NCI-H69 (cell line): ENCODE data around the gene HRH4.
A peak's percentile ranks its signal among the peaks of the same experiment; 100 is the strongest.

Source experiments
- DNase-seq: peaks from one replicate; lab custom pipeline; 2025; lab: John Stamatoyannopoulos, UW

The HRH4 gene, protein sequence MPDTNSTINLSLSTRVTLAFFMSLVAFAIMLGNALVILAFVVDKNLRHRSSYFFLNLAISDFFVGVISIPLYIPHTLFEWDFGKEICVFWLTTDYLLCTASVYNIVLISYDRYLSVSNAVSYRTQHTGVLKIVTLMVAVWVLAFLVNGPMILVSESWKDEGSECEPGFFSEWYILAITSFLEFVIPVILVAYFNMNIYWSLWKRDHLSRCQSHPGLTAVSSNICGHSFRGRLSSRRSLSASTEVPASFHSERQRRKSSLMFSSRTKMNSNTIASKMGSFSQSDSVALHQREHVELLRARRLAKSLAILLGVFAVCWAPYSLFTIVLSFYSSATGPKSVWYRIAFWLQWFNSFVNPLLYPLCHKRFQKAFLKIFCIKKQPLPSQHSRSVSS

DNA sequence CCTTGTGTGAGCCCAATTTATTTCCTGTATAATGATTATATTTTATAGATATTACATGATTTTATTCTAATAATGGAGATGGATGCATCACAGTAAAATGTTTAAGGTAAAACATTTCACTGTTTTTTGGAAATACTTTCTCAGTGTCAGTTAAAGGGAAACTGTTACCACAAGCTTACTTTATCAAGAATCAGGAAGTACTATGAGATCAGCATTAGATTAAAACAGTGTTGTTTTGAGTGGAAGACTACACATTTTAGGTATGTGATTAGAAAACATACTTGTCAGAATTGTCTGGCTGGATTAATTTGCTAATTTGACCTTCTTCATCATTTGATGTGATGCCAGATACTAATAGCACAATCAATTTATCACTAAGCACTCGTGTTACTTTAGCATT is at the start of gene HRH4:
HRH4 (plus strand) TSS at position 250 of the 400 bp plus-strand sequence; CDS start at position 342, 92 bp downstream.
- no peak for DNase-seq

DNA sequence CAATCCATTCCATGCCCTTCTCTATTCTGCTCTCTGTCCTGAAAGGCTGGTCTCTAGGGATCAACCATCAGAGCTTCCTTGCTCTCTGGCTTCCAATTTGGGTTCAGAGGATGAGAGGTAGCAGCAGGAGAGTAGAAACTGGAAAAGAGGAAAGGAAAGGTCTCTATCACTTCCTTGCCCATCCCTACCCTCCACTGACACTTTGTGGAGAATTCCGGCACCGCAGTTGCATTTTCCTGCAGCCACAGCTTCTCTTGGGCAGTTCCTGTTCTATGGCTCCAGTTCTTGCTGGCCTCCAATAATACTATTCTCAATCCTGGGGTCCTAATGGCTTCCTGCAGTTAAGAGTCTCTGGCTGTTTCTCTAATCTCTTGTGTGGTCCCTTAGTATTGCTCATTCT is 47.3 kb upstream of the HRH4 start:
- peak; percentile 77 for DNase-seq

DNA sequence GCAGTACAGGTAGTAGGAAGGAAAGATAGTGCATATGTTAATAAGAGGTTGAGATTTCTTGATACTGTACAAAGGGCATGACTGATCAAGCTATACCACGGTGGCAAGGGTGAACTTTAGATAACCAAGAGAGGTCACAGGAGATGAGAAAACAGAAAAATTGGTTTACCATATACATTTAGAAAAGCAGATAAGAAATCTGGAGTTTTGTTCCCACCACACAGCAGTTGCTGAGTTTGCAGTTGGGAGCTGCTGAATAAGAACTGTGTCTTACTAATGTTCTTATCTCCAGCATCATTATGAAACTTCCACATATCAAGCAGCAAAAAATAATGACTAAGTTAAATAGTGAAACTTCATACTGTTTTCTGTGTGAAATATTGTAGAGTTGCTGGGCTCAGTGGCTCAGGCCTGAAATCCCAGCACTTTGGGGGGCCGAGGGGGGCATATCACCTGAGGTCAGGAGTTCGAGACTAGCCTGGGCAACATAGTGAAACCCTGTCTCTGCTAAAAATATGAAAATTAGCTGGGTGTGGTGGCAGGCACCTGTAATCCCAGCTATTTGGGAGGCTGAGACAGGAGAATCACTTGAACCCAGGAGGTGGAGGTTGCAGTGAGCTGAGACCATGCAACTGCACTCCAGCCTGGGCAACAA is 46.0 kb upstream of the HRH4 start:
- DNase-seq: no peak

DNA sequence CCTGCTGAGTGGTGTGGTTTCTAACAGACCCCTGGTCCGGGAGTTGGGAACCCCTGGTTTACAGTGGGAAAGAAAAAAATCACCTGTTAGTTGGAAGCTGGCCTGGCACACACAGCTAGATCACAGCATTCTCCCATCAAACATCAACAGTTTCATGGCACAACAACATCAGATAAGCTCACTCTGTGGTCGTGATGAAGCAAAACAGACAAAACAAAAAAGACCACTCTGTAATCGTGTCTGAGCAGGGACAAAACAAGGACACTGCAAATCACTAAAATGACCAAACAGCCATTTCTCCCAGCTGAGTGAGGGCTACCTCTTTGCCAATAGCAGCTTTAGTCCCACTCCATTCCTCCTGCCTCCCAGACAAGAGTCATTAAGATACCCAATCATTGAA is 43.0 kb upstream of the HRH4 start:
- DNase-seq: no peak

DNA sequence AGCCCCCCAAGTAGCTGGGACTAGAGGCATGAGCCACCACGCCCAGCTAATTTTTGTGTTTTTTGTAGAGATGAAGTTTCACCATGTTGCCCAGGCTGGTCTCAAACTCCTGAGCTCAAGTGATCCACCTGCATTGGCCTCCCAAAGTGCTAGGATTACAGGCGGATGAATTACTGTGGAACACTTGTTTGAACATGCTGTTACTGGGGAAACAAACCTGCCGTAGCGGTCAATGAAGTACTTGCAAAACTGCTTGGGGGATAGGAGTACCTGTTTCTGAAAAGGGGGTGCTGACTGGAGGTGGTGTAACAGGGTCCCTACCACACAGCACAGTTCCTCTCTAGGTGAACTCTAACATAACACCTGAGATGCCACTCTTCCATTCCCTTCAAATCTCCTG is 39.9 kb upstream of the HRH4 start:
- no peak for DNase-seq

DNA sequence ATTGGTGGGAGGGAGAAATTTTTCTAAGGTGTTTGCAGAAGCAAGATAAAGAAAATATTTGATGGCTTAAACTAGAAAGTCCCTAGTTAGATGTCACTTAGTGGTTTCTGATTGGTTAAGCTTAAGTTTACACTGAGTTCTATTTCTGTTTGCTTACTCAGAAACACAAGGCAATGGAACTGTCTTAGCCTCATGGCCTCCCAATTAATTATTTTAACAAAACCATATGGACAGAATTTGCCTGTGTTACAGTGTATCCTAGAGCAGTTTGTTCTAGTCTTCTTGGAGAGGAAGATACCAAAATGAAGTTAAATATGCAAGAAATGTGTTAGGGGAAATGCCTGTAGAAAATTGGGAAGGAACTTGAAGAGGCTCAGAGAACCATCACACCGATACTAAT is 38.6 kb upstream of the HRH4 start:
- peak; percentile 57 for DNase-seq

DNA sequence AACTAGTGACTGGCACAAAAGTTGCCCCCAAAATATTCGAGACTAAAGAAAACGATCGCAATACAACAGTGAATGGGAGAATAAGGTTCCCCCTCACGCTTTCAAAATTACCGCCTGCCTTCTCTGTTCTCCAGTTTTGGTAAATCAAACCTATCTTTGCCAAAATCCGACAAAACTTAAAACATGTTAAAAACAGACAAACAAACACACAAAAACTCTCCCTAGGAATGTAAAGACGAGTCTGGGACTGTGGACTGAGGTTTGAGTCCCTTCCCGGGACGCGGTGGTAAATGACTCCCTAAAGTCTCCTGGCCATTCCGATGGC is 34.4 kb upstream of the HRH4 start:
- DNase-seq: no peak

DNA sequence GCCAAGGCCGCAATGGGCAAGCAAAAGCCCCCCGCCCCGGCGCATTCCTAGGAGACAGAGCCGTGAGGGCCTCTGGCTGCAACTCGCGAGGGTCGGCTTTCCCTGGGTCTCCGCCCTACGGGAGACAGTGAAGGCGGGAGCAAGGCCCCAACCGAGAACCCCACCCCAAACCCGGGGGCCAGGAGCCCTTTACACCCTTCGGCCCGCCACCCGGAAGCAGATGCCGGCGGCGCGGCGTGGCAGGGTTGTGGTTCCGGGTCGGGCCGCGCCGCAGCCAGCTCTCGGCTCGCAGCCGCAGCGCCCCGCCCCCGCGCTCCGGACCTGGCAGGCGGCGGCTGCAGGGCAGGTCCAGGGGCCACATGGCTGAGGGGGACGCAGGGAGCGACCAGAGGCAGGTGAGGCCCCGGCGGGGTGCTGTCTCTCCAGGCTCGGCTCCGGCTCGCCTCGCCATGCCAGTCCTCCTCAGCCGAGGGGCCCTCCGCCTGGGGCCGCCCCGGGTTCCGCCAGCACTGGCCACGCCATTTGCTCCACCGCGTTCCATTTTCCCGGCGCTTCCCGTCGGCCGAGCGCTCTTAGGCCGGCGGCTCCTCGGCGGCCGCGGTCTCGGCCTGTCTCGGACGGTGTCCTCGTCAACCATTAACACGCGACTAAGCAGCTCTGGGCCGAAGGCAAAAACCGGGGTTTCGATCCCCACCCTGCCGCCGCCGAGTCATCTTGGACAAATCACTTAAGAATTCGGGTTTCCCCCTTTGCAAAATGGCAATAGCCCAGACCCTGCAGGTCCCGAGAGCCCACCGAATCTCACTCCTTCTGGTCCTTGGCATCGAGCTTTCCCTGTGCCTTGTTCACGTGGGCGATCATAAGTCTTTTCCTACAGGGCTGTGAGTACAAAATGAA is 33.8 kb upstream of the HRH4 start, which contains the start of gene IMPACT:
IMPACT (plus strand) TSS at position 273 of the 897 bp plus-strand sequence; CDS start at position 360, 87 bp downstream.
- DNase-seq: peak; percentile 99

DNA sequence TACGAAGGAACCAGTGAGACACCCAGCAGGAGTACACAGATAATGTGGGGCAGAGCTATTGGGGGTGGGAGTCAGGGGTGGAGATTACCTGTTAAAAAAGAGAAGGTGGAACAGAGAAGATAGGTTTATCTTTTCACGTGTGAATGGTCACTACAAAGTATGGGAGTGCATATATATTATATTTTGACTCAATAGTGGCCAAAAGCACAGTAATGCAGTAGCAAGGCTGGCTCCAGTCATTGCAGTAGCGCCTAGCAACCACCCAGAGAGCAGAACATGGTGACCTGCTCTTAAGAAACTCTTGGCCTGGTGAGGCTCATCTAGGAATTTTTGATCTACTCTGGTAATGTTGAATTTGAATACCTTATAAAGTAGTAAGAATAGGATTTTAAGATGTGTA is 33.0 kb upstream of the HRH4 start:
- peak; percentile 81 for DNase-seq

DNA sequence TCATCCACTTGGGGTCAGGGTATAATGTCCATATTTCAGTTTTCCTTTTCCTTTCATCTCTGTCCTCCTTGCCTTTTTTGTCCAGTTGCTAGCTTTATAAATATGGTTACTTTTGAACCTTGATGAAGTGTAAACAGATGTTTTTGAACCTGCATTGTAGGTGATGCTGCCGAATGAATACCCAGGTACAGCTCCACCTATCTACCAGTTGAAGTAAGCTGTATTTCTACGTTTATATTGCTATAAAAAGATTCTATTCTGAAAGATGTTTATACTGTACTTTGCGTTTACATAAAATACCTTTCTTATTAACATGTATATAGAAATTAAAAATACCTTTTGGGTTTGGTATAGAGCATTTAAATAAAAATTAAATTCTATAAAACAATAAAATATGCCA is 31.7 kb upstream of the HRH4 start:
- DNase-seq: peak; percentile 60

DNA sequence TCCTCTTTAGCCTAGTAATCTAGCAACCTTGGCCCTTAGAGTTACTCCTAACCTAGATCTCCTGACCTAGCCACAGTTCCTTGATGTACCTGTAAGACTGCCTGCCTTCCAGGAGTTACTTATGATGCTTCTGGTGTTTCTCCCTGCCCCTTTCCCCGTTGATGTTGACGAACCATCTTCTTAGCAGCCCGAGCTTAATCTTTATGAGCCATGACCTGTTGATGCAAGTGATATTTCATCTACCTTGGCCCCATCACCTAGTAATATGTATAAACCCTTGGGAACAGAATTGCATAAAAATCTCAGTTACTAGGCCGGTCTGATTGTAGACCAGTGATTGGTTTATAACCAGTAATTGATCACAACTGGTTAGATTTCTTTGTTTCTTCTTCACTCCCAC is 31.2 kb upstream of the HRH4 start:
- DNase-seq: peak; percentile 51

DNA sequence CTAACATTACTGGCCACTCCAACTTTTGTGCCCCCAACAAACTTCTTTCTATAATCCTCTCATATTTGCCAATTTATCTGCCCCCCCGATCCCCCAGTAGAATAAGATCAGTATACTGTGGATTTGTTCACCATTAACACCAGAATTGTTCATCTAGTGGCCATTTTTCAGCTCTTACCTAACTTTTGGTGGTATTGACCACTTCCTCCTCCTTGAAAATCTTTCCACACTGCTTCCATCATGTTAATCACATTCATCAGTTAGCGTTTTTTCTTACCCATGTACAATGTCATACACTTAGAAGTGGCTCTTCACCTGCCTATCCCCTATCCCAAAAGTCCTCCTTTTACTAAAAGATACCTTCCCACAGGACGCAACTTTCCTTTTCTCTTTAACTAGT is 27.8 kb upstream of the HRH4 start:
- no peak for DNase-seq

DNA sequence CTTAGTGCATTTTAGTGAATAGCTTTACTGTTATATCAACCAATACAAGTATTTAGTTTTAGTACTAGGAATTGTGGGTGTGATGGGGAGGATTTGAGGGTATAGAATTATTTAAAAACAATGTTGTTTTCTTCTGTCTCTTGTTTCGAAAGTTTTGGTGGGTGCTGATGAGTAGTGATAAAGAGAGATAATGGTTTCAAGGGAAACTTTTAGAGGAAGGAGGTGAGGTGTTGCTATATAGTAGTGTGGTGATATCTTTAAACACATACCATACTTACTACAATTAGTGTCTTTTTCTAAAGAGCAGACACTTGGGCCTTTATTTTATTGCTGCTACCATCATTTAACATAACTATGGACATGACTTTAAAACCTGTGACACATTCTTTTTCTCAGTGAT is 23.5 kb upstream of the HRH4 start:
- no peak for DNase-seq

DNA sequence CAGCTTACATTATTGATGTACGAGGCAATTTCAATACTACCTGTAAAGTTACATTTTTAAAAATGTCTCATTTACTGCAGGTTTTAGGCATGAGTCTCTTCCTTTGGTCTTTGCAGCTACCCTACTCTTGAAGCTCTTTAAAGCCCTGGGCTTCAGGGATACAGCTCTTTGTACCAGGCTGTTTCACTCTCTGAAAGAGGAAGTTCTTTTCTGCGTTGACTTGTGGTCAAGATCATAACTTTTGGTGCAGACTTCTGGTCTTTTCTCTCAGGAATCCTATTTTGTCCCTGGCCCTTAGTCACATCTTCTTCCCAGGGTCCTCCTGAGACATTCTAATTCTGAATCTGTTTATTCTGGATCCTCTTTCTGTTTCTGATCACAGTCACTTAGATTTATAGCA is 16.6 kb upstream of the HRH4 start:
- DNase-seq: no peak

DNA sequence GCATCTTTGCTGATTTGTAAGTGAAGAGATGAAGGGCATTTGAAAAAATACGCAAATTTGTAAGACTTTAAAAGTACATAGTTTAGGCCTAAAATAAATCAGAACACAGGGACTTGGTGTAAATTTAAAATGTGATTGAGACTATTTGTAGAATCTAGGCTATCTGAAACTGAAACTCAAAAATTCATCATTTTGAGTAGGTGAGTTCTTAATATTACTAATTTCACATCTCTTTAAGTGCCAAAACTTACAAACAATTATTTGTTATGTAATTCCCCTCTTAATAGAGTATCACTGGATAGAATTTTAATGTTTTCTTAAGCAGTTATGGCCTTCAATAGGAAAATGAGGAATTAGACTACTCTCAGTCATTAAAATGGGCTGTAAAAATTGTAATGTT is 14.0 kb upstream of the HRH4 start:
- no peak for DNase-seq

DNA sequence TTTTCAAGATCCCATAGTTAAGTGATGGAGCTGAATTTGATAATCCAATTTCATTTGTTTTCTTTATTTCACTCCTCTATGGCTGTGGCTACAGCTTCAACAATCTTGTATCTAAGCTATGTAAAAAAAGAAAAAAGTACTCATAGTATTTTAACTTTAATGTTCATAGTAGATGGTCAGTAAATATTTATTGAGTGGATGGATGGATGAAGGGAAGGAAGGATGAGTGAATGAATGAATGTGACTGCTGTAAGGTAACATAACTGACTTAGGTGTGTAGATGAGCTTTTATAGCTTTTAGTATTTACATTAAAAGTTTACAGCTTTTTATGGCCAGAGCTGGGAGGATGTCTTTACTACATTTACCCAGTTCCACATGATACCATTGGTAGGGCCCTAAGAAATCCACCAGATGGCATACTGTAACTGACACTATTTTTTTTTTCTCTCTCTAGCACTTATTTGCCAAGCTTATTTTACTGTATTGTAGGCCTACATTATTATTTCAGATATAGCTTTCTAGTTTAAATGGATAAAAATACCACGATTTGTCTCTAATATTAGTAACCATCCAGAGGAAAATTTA is 13.4 kb upstream of the HRH4 start:
- DNase-seq: peak; percentile 30

DNA sequence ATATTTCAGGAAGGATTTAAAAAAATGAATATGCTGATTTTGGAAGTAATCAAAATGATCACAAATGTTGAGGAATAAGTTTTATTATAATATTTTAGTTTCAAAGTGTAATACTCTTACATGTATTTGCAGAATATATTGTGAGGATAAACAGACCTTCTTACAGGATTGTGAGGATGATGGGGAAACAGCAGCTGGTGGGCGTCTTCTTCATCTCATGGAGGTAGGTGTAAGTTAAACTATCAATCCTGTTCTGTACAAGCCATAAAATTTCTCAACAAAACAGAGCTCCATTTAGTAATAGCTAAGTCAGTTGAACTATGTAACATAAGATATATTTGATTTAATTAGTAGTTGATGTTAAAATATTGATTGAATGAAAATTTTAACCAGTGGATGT is 12.5 kb upstream of the HRH4 start:
- DNase-seq: no peak

DNA sequence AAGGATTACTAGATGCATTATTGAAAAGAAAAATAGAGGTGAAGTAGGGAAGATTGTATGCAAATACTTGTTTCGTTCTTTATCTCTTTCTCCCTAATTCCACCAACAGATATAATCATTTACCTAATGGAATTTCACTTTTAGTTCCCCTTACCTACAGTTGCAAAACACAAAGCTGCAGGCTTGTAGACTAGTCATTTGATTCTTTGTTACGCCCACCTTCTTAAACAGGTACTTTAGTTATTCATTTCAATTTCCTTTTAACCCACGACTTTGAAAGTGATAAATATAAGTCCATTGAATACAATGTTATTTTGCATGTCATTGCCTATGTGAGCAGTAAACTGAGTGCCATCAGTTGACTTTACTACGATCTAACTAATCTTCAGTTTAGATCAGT is 3.9 kb upstream of the HRH4 start:
- DNase-seq: no peak

DNA sequence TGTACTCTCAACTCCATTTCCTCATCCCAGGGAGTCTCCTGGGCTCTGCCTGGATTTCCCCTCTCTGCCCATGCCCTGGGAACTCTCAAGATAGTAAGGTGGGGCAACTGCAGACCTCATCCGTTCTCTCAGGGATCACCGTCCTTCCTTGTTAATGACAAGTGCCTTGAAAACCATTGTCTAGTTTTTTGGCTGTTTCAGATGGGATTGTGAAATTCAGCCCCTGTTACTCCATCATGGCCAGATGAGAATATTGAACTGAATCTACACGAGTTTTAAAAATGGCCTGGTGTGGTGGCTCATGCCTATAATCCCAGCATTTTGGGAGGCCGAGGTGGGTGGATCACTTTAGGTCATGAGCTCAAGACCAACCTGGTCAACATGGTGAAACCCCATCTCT is 665 bp upstream of the HRH4 start:
- DNase-seq: no peak

DNA sequence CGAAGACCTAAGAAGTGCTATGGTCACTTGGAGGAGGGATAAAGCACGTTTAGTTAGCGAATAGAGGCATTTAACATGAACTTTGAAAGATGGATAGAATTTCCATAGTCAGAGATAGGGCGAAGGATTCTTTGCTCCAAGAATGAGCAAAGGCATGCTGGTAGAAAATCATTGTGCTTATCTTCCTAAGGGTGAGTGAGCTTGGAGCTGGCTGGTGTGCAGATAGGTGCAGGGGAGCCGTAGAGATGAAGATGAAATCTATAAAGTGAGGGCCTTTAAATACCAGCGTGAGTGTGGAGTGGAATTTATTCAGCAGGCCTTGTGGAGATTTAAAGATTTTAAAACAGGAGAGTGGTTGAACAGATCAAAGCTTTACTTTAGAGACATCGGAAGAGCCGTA is 1.6 kb downstream of the HRH4 start:
- no peak for DNase-seq

DNA sequence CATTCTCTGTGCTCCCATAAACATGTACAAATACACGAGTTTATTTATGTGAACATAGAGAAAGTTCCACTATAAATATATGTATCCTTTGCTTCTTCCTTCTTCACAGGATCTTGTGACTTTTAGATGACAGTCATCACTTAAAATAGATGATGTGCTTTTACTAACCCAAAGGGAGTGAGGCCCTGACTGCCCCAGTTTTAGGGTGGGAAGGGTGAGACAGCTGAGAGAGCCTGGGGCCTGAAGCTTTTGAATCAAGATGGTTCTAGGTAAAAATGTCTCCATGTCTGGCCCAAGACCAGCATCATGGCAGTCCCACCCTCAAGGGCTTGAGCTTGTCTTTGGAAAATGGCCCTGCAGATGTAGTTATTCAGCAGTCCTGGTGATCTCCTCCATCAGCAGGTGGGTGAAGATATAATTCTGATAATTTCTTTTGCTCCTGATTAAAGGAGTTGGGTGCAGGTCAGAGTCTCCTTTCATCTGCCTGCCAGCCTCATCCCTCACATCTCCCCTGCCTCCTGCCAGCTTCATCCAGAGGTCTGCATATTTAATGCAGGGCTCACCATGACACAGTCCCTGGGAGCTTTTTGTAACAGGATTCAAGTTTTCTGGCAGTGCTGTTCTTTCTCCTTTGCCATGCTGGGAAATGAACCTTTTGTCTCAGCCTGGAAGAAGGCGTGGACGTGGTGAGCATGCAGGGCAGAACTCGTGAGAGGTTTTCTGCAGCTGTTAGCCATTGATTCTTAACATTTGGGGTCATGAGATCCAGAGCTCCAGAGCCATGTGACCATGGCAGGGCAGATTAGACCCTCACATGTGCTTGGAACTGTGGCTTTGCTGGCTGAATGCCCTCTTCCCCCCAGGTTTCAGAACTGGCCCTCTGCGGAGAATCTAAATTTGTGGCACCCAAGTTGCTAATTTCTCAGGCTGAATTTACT is 2.7 kb downstream of the HRH4 start:
- DNase-seq: no peak
